ENCODE results near the gene ZNF3. TPM values are rescaled to one million over a fixed set of nuclear protein-coding genes. Genes with fewer than 3 reads are reported as not detected.

ZNF3 gene
- total and polyA plus RNA-seq, 4 donors = 10.2 to 18.2 (median 12.2) TPM

- peak; percentile 48 for DNase-seq (ENCODE audit: low spot score)
- under 1% methylated on average over 34 of the region's 34 CpGs for whole genome bisulfite sequencing
- peak overlapping the region; percentile 80 to 90 (median 83) for H3K4me3 ChIP-seq (ENCODE audit: low read depth in 1 of 3, low read length in 3 of 3)
Measured at GRCh38 chr7:100080907-100081534, 502 bp downstream of the ZNF3 start.

More at GRCh38 chr7:100080907-100081534, 502 bp downstream of the ZNF3 start:
- TF ChIP-seq YY1 (IDR thresholded peaks at IDR 0.05) = no peak
- no peak for TF ChIP-seq NR2F2 (IDR thresholded peaks at IDR 0.05)
- TF ChIP-seq, protein P1, sequence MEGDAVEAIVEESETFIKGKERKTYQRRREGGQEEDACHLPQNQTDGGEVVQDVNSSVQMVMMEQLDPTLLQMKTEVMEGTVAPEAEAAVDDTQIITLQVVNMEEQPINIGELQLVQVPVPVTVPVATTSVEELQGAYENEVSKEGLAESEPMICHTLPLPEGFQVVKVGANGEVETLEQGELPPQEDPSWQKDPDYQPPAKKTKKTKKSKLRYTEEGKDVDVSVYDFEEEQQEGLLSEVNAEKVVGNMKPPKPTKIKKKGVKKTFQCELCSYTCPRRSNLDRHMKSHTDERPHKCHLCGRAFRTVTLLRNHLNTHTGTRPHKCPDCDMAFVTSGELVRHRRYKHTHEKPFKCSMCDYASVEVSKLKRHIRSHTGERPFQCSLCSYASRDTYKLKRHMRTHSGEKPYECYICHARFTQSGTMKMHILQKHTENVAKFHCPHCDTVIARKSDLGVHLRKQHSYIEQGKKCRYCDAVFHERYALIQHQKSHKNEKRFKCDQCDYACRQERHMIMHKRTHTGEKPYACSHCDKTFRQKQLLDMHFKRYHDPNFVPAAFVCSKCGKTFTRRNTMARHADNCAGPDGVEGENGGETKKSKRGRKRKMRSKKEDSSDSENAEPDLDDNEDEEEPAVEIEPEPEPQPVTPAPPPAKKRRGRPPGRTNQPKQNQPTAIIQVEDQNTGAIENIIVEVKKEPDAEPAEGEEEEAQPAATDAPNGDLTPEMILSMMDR (IDR thresholded peaks at IDR 0.05; ENCODE audit: low read depth, low read length, missing input control) = no peak
- TF ChIP-seq FOXA2 (IDR thresholded peaks at IDR 0.05) = peak; percentile 95
- TF ChIP-seq SP1 (IDR thresholded peaks at IDR 0.05) = peak; percentile 43
- no peak for TF ChIP-seq GABPA (IDR thresholded peaks at IDR 0.05 in 1 of 2, conservative IDR thresholded peaks at IDR 0.05 in 1 of 2)
- TF ChIP-seq, protein P2, sequence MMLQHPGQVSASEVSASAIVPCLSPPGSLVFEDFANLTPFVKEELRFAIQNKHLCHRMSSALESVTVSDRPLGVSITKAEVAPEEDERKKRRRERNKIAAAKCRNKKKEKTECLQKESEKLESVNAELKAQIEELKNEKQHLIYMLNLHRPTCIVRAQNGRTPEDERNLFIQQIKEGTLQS (IDR thresholded peaks at IDR 0.05) = no peak
- no peak for TF ChIP-seq JUND (IDR thresholded peaks at IDR 0.05)
- peak in 1 of 2 donors; percentile 35 for TF ChIP-seq HNF4A (conservative IDR thresholded peaks at IDR 0.05)
- TF ChIP-seq RXRA (IDR thresholded peaks at IDR 0.05) = peak in 1 of 2 donors; percentile 47
- TF ChIP-seq HNF4G (IDR thresholded peaks at IDR 0.05) = no peak
- peak in 1 of 2 donors; percentile 26 for TF ChIP-seq RAD21 (IDR thresholded peaks at IDR 0.05)
- TF ChIP-seq REST (IDR thresholded peaks at IDR 0.05) = no peak
- no peak for TF ChIP-seq EGR1 (IDR thresholded peaks at IDR 0.05; ENCODE audit: low read depth in 2 of 2)
- TF ChIP-seq FOXA1 (IDR thresholded peaks at IDR 0.05) = peak; percentile 92
- TF ChIP-seq, protein P3, sequence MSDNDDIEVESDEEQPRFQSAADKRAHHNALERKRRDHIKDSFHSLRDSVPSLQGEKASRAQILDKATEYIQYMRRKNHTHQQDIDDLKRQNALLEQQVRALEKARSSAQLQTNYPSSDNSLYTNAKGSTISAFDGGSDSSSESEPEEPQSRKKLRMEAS (IDR thresholded peaks at IDR 0.05) = no peak
- TF ChIP-seq, protein P4, sequence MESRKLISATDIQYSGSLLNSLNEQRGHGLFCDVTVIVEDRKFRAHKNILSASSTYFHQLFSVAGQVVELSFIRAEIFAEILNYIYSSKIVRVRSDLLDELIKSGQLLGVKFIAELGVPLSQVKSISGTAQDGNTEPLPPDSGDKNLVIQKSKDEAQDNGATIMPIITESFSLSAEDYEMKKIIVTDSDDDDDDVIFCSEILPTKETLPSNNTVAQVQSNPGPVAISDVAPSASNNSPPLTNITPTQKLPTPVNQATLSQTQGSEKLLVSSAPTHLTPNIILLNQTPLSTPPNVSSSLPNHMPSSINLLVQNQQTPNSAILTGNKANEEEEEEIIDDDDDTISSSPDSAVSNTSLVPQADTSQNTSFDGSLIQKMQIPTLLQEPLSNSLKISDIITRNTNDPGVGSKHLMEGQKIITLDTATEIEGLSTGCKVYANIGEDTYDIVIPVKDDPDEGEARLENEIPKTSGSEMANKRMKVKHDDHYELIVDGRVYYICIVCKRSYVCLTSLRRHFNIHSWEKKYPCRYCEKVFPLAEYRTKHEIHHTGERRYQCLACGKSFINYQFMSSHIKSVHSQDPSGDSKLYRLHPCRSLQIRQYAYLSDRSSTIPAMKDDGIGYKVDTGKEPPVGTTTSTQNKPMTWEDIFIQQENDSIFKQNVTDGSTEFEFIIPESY (IDR thresholded peaks at IDR 0.05) = no peak
- TF ChIP-seq TAF1 (conservative IDR thresholded peaks at IDR 0.05) = peak; percentile 39
- Histone ChIP-seq H3K27ac (ENCODE audit: low read depth in 1 of 2, low read length in 2 of 2) (peak overlapping the region; percentile 89 to 90), H3K9me3 (ENCODE audit: control insufficient read depth in 4 of 4, low read length in 3 of 4) (no peaks in the 10 kb centered on the region), H3K36me3 (ENCODE audit: control insufficient read depth in 4 of 4, insufficient read depth in 3 of 4, low read depth in 1 of 4, low read length in 3 of 4) (peaks cover under 1 to 15% (median 8%) of the 10 kb centered on the region in 4 donors), H3K9ac (ENCODE audit: low read depth in 1 of 2, low read length in 2 of 2) (peak overlapping the region; percentile 88 to 96), H3K4me1 (ENCODE audit: control insufficient read depth in 4 of 4, insufficient read depth in 4 of 4, low read length in 3 of 4) (peaks cover 12 to 34% (median 29%) of the 10 kb centered on the region in 4 donors), H3K27me3 (ENCODE audit: control insufficient read depth in 4 of 4, insufficient read depth in 4 of 4, low read length in 3 of 4) (no peaks in the 10 kb centered on the region)

Data from liver (tissue), 9 donors.